PC-9 (cell line): ENCODE results near the gene GABRG3. TPM values are rescaled to one million over a fixed set of nuclear protein-coding genes. Genes with fewer than 3 reads are reported as not detected.

Experiments
- BruUV-seq: library from RNA; stranded (reverse); fragments of 400-500 nt; replicated peaks from 2 replicates; lab custom pipeline; 2021; lab: Mats Ljungman, UMichigan
- CTCF ChIA-PET: fragments of 300-600 bp; sonication (Branson Sonifier 250); formaldehyde crosslinking; loops from one replicate; lab custom pipeline; 2022; ENCODE audit warnings: antibody characterized with exemption; lab: Charles Lee
- POLR2A ChIA-PET: fragments of 300-600 bp; sonication (Branson Sonifier 250); formaldehyde crosslinking; loops from one replicate; lab custom pipeline; 2022; ENCODE audit warnings: antibody characterized with exemption; ENCODE audit not compliant: unreplicated experiment; lab: Charles Lee
- DNase-seq, 2 experiments: peaks; one replicate each; pipeline versions ENCODE4 v3.0.0 to v3.0.0-alpha.2; 2015 to 2022; ENCODE audit warnings: mixed read lengths in 1 of 2
- H2AFZ ChIP-seq: fragments of 200-600 bp; sonication (generic); 2 replicates; pipeline ENCODE4 v1.8.1; 2017; ENCODE audit warnings: antibody characterized with exemption
- H3F3A ChIP-seq: fragments of 200-600 bp; sonication (generic); 2 replicates; pipeline ENCODE4 v1.8.1; 2017; ENCODE audit warnings: antibody characterized with exemption, mild to moderate bottlenecking, low read depth; ENCODE audit not compliant: insufficient read depth
- H3K27ac ChIP-seq: fragments of 200-600 bp; sonication (generic); 2 replicates; pipeline ENCODE4 v1.6.1; 2016; ENCODE audit warnings: mixed run types
- H3K27me3 ChIP-seq: fragments of 200-600 bp; sonication (generic); 2 replicates; pipeline ENCODE4 v1.6.1; 2016; ENCODE audit warnings: low read depth, mixed run types; ENCODE audit not compliant: insufficient read depth
- H3K36me3 ChIP-seq: fragments of 200-600 bp; sonication (generic); 2 replicates; pipeline ENCODE4 v1.6.1; 2016; ENCODE audit warnings: low read depth, mixed run types
- H3K4me1 ChIP-seq: fragments of 200-600 bp; sonication (generic); replicated peaks from 2 replicates; pipeline ENCODE4 v1.6.1; 2016; ENCODE audit warnings: mixed run types; ENCODE audit not compliant: insufficient read depth
- H3K4me2 ChIP-seq: fragments of 200-600 bp; sonication (generic); 2 replicates; pipeline ENCODE4 v1.6.1; 2017; ENCODE audit warnings: mixed run types
- H3K4me3 ChIP-seq: fragments of 200-600 bp; sonication (generic); 2 replicates; pipeline ENCODE4 v1.6.1; 2016; ENCODE audit warnings: mixed run types
- H3K79me2 ChIP-seq: fragments of 200-600 bp; sonication (generic); 2 replicates; pipeline ENCODE4 v1.6.1; 2017; ENCODE audit warnings: low read depth, mixed run types
- H3K9me2 ChIP-seq: fragments of 200-600 bp; sonication (generic); 2 replicates; pipeline ENCODE4 v1.8.1; 2017; ENCODE audit warnings: mild to moderate bottlenecking; ENCODE audit not compliant: insufficient read depth
- H3K9me3 ChIP-seq: fragments of 200-600 bp; sonication (generic); 2 replicates; pipeline ENCODE4 v1.8.1; 2016; ENCODE audit warnings: low read depth; ENCODE audit not compliant: insufficient read depth
- H4K20me1 ChIP-seq: fragments of 200-600 bp; sonication (generic); 2 replicates; pipeline ENCODE4 v1.8.1; 2017; ENCODE audit not compliant: insufficient read depth
- CTCF ChIP-seq: fragments of 200-600 bp; sonication (generic); conservative IDR thresholded peaks from 2 replicates; pipeline ENCODE4 v1.6.1; 2017; ENCODE audit warnings: mixed run types, antibody characterized with exemption, mild to moderate bottlenecking, moderate library complexity
- EZH2 ChIP-seq: fragments of 200-600 bp; sonication (generic); IDR thresholded peaks from 2 replicates; pipeline ENCODE4 v1.8.0; 2017; ENCODE audit warnings: antibody characterized with exemption, low read depth
- intact Hi-C: fragments of 100-400 bp; cut with micrococcal nuclease; formaldehyde crosslinking; loops from one replicate; pipeline ENCODE4 v1.10.0; 2022; ENCODE audit not compliant: unreplicated experiment
- total RNA-seq: library from RNA; stranded (reverse); gene quantifications from 2 replicates; pipeline ENCODE4 v1.2.3, GENCODE V29; 2021

GABRG3 gene
- total RNA-seq, 1 experiment from 2014 or later, result not detected

GRCh38 chr15:27088584-27089232, 117.7 kb downstream of the GABRG3 start:
- H3K4me3 ChIP-seq, result no peak overlapping the region
- H4K20me1 ChIP-seq, result no peaks in the 10 kb centered on the region
- H3K9me2 ChIP-seq, result no peaks in the 10 kb centered on the region
- no peak overlapping the region for H3K27ac ChIP-seq
- ChIA-PET CTCF (no interaction called here), POLR2A (no interaction called here)
- no peak overlapping the region for H2AFZ ChIP-seq
- H3K79me2 ChIP-seq, result no peaks in the 10 kb centered on the region
- H3F3A ChIP-seq, result no peaks in the 10 kb centered on the region
- no peaks in the 10 kb centered on the region for H3K27me3 ChIP-seq
- H3K36me3 ChIP-seq, result no peaks in the 10 kb centered on the region
- BruUV-seq, result no TSS peak
- intact Hi-C loops, result no loop called here
- H3K4me1 ChIP-seq, result no peaks in the 10 kb centered on the region
- DNase-seq, result no peak
- no peak for TF ChIP-seq EZH2
- TF ChIP-seq CTCF, result no peak
- no peak overlapping the region for H3K4me2 ChIP-seq
- H3K9me3 ChIP-seq, result no peaks in the 10 kb centered on the region

- no peaks in the 10 kb centered on the region for H3K4me1 ChIP-seq
- CTCF ChIA-PET, result no interaction called here
- no TSS peak for BruUV-seq
- no peaks in the 10 kb centered on the region for H3K36me3 ChIP-seq
- DNase-seq, result no peak
- TF ChIP-seq CTCF, result no peak
- TF ChIP-seq EZH2, result no peak
- intact Hi-C loops, result no loop called here
- H3K27me3 ChIP-seq, result no peaks in the 10 kb centered on the region
- H3K79me2 ChIP-seq, result no peaks in the 10 kb centered on the region
- no peaks in the 10 kb centered on the region for H3F3A ChIP-seq
- H3K4me2 ChIP-seq, result no peak overlapping the region
- H3K9me2 ChIP-seq, result no peaks in the 10 kb centered on the region
- H3K9me3 ChIP-seq, result no peaks in the 10 kb centered on the region
- H3K4me3 ChIP-seq, result no peak overlapping the region
- POLR2A ChIA-PET, result no interaction called here
- H3K27ac ChIP-seq, result no peak overlapping the region
- H4K20me1 ChIP-seq, result no peaks in the 10 kb centered on the region
- no peak overlapping the region for H2AFZ ChIP-seq
Measured at GRCh38 chr15:27089233-27089586, 118.2 kb downstream of the GABRG3 start.

- H3F3A ChIP-seq, result no peaks in the 10 kb centered on the region
- H3K4me1 ChIP-seq, result no peaks in the 10 kb centered on the region
- H2AFZ ChIP-seq, result no peak overlapping the region
- no peak overlapping the region for H3K4me3 ChIP-seq
- no TSS peak for BruUV-seq
- H3K4me2 ChIP-seq, result no peak overlapping the region
- no peaks in the 10 kb centered on the region for H3K79me2 ChIP-seq
- CTCF ChIA-PET, result no interaction called here
- no peak for DNase-seq
- no peaks in the 10 kb centered on the region for H3K9me3 ChIP-seq
- TF ChIP-seq CTCF (no peak), EZH2 (no peak)
- intact Hi-C loops, result no loop called here
- H3K27me3 ChIP-seq, result no peaks in the 10 kb centered on the region
- no peak overlapping the region for H3K27ac ChIP-seq
- H3K9me2 ChIP-seq, result no peaks in the 10 kb centered on the region
- no peaks in the 10 kb centered on the region for H3K36me3 ChIP-seq
- H4K20me1 ChIP-seq, result no peaks in the 10 kb centered on the region
- POLR2A ChIA-PET, result no interaction called here
Measured at GRCh38 chr15:27089676-27090075, 118.7 kb downstream of the GABRG3 start.
